H9 (cell line): ENCODE data around the gene OR4F15. TPM values are rescaled to one million over a fixed set of nuclear protein-coding genes. Genes with fewer than 3 reads are reported as not detected.

ENCODE experiments used
- DNase-seq: peaks from one replicate; pipeline ENCODE4 v3.0.0-alpha.2; 2017
- H2AFZ ChIP-seq: one replicate; pipeline ENCODE4 v1.6.1; 2013; ENCODE audit warnings: mild to moderate bottlenecking, low read length, control low read depth, moderate library complexity
- H2AK5ac ChIP-seq: 2 replicates; pipeline ENCODE4 v1.6.1; 2013; ENCODE audit warnings: low read length, control low read depth, mixed read lengths; ENCODE audit not compliant: insufficient read length
- H2BK120ac ChIP-seq: one replicate; pipeline ENCODE4 v1.6.1; 2013; ENCODE audit warnings: low read depth, mild to moderate bottlenecking, low read length, control low read depth, inconsistent platforms; ENCODE audit not compliant: poor library complexity, severe bottlenecking
- H2BK12ac ChIP-seq: 2 replicates; pipeline ENCODE4 v1.6.1; 2013; ENCODE audit warnings: low read length, control low read depth, mixed read lengths, low read depth; ENCODE audit not compliant: insufficient read length
- H2BK15ac ChIP-seq: 2 replicates; pipeline ENCODE4 v1.6.1; 2013; ENCODE audit warnings: low read depth, low read length, control low read depth
- H2BK20ac ChIP-seq: one replicate; pipeline ENCODE4 v1.6.1; 2013; ENCODE audit warnings: low read depth, mild to moderate bottlenecking, low read length, control low read depth, inconsistent platforms; ENCODE audit not compliant: poor library complexity, severe bottlenecking
- H2BK5ac ChIP-seq: 2 replicates; pipeline ENCODE4 v1.6.1; 2013; ENCODE audit warnings: low read length, control low read depth, mixed read lengths; ENCODE audit not compliant: insufficient read length
- H3K14ac ChIP-seq: 2 replicates; pipeline ENCODE4 v1.6.1; 2013; ENCODE audit warnings: low read length, control low read depth; ENCODE audit not compliant: insufficient read depth
- H3K18ac ChIP-seq: 2 replicates; pipeline ENCODE4 v1.6.1; 2013; ENCODE audit warnings: low read depth, mild to moderate bottlenecking, mixed read lengths, low read length, control low read depth; ENCODE audit not compliant: insufficient read length
- H3K23ac ChIP-seq: 2 replicates; pipeline ENCODE4 v1.6.1; 2013; ENCODE audit warnings: low read length, control low read depth, mixed read lengths, low read depth; ENCODE audit not compliant: insufficient read length
- H3K23me2 ChIP-seq: 2 replicates; pipeline ENCODE4 v1.6.1; 2013; ENCODE audit warnings: low read depth, mild to moderate bottlenecking, mixed read lengths, low read length, control low read depth; ENCODE audit not compliant: insufficient read length, poor library complexity, severe bottlenecking
- H3K27ac ChIP-seq: 2 replicates; pipeline ENCODE4 v1.5.1; 2013; ENCODE audit warnings: low read length, control low read depth, mixed read lengths, low read depth; ENCODE audit not compliant: insufficient read length
- H3K27me3 ChIP-seq: 2 replicates; pipeline ENCODE4 v1.6.1; 2013; ENCODE audit warnings: low read length, control low read depth, inconsistent platforms; ENCODE audit not compliant: insufficient read depth
- H3K4ac ChIP-seq: 2 replicates; pipeline ENCODE4 v1.6.1; 2013; ENCODE audit warnings: low read depth, mild to moderate bottlenecking, control low read depth, inconsistent platforms, low read length, moderate library complexity
- H3K4me1 ChIP-seq: 2 replicates; pipeline ENCODE4 v1.6.1; 2013; ENCODE audit warnings: low read length, control low read depth, inconsistent platforms; ENCODE audit not compliant: insufficient read depth
- H3K4me2 ChIP-seq: 2 replicates; pipeline ENCODE4 v1.6.1; 2013; ENCODE audit warnings: low read length, control low read depth, mixed read lengths; ENCODE audit not compliant: insufficient read length, insufficient read depth
- H3K56ac ChIP-seq: 2 replicates; pipeline ENCODE4 v1.6.1; 2013; ENCODE audit warnings: low read depth, mild to moderate bottlenecking, mixed read lengths, low read length, control low read depth; ENCODE audit not compliant: insufficient read length
- H3K79me1 ChIP-seq: 2 replicates; pipeline ENCODE4 v1.6.1; 2013; ENCODE audit warnings: low read depth, mild to moderate bottlenecking, moderate library complexity, low read length, control low read depth, inconsistent platforms; ENCODE audit not compliant: insufficient read depth, poor library complexity, severe bottlenecking
- H3K79me2 ChIP-seq: 2 replicates; pipeline ENCODE4 v1.6.1; 2013; ENCODE audit warnings: low read length, control low read depth, inconsistent platforms; ENCODE audit not compliant: insufficient read depth
- H3K9ac ChIP-seq: 2 replicates; pipeline ENCODE4 v1.6.1; 2013; ENCODE audit warnings: low read length, control low read depth, mixed read lengths; ENCODE audit not compliant: insufficient read length; ENCODE audit errors: extremely low read depth
- H3K9me3 ChIP-seq: one replicate; pipeline ENCODE4 v1.6.1; 2013; ENCODE audit warnings: low read depth, low read length, inconsistent platforms; ENCODE audit not compliant: control insufficient read depth
- H3T11ph ChIP-seq: one replicate; pipeline ENCODE4 v1.6.1; 2013; ENCODE audit warnings: mild to moderate bottlenecking, low read length, control low read depth, inconsistent platforms
- H4K20me1 ChIP-seq: one replicate; pipeline ENCODE4 v1.6.1; 2013; ENCODE audit not compliant: control insufficient read depth, insufficient read length, insufficient read depth
- H4K5ac ChIP-seq: 2 replicates; pipeline ENCODE4 v1.6.1; 2013; ENCODE audit warnings: low read depth, mild to moderate bottlenecking, mixed read lengths, low read length, control low read depth; ENCODE audit not compliant: insufficient read length
- H4K8ac ChIP-seq: replicated peaks from 2 replicates; pipeline ENCODE4 v1.6.1; 2013; ENCODE audit warnings: low read length, control low read depth, mixed read lengths, low read depth; ENCODE audit not compliant: insufficient read length
- H4K91ac ChIP-seq: 2 replicates; pipeline ENCODE4 v1.6.1; 2013; ENCODE audit warnings: low read depth, mild to moderate bottlenecking, moderate library complexity, mixed read lengths, low read length, control low read depth; ENCODE audit not compliant: insufficient read length
- H3K27ac Mint-ChIP-seq, 3 experiments: 2 replicates in 2 of 3; 3 replicates in 1 of 3; pipeline ENCODE4 v1.8.0; 2020 to 2021; ENCODE audit warnings: mixed read lengths in 3 of 3, mild to moderate bottlenecking in 1 of 3, moderate library complexity in 1 of 3
- H3K27me3 Mint-ChIP-seq: 2 replicates; pipeline ENCODE4 v1.8.0; 2021; ENCODE audit warnings: low read depth, mild to moderate bottlenecking, moderate library complexity, mixed read lengths
- H3K36me3 Mint-ChIP-seq, 3 experiments: 2 replicates in 2 of 3; 3 replicates in 1 of 3; pipeline ENCODE4 v1.8.0; 2020 to 2021; ENCODE audit warnings: low read depth in 3 of 3, mixed read lengths in 3 of 3; ENCODE audit not compliant: insufficient read depth in 1 of 3
- H3K4me1 Mint-ChIP-seq, 2 experiments: 2 replicates each; pipeline ENCODE4 v1.8.0; 2020; ENCODE audit warnings: mixed read lengths in 2 of 2
- H3K4me3 Mint-ChIP-seq, 2 experiments: 2 replicates in 1 of 2; 3 replicates in 1 of 2; pipeline ENCODE4 v1.8.0; 2020 to 2021; ENCODE audit warnings: mild to moderate bottlenecking in 2 of 2, mixed read lengths in 2 of 2, moderate library complexity in 1 of 2
- H3K9me3 Mint-ChIP-seq, 2 experiments: 2 replicates in 1 of 2; 3 replicates in 1 of 2; pipeline ENCODE4 v1.8.0; 2020; ENCODE audit warnings: mild to moderate bottlenecking in 2 of 2, mixed read lengths in 2 of 2, moderate library complexity in 1 of 2
- CTCF ChIP-seq: fragments of 200-600 bp; sonication (generic); conservative IDR thresholded peaks from 3 replicates; pipeline ENCODE4 v1.8.0; 2021; ENCODE audit warnings: antibody characterized with exemption, mild to moderate bottlenecking
- WGBS: extraction: QIAGEN DNeasy Blood & Tissue Kit; methylation state at CpG from one replicate; pipeline ENCODE4 v1.1.7; 2013; ENCODE audit warnings: missing lambda C conversion rate, low lambda C conversion rate, mixed read lengths; ENCODE audit not compliant: insufficient read length; ENCODE audit errors: extremely low coverage; 5-methylcytosine and 5-hydroxymethylcytosine counted together
- total RNA-seq: library from RNA; stranded (reverse); gene quantifications from 2 replicates; pipeline ENCODE4 v1.2.1, GENCODE V29; 2021

The OR4F15 gene
- total RNA-seq, 1 experiment from 2014 or later, result not detected

GRCh38 chr15:101773496-101774100 is 38.4 kb upstream of the OR4F15 start:
- Histone ChIP-seq H3K27me3 (peaks cover 2% of the 10 kb centered on the region; the same call in 1 of the 2 replicates), H3K79me2 (no peaks in the 10 kb centered on the region; the same call in 1 of the 2 replicates), H3K9me3 (no peaks in the 10 kb centered on the region), H4K8ac (no peak overlapping the region), H3K23ac (no peak overlapping the region), H3K23me2 (no peaks in the 10 kb centered on the region), H3K18ac (no peak overlapping the region), H2BK20ac (no peak overlapping the region), H3K79me1 (no peaks in the 10 kb centered on the region), H3T11ph (no peak overlapping the region), H3K4me2 (no peak overlapping the region), H2BK120ac (no peak overlapping the region), H3K14ac (no peak overlapping the region), H3K27ac (no peak overlapping the region), H4K5ac (no peak overlapping the region), H2BK12ac (no peak overlapping the region), H4K91ac (no peak overlapping the region), H3K56ac (no peak overlapping the region), H2BK5ac (no peak overlapping the region), H4K20me1 (no peaks in the 10 kb centered on the region), H3K4ac (no peak overlapping the region), H3K9ac (no peak overlapping the region), H2BK15ac (no peak overlapping the region), H2AK5ac (no peak overlapping the region), H3K4me1 (no peaks in the 10 kb centered on the region), H2AFZ (no peak overlapping the region)
- Mint-ChIP-seq H3K9me3 (peaks cover 0 to 3% of the 10 kb centered on the region in 2 experiments; a peak in 2 of 5 replicates), H3K4me1 (peaks cover 0 to 2% of the 10 kb centered on the region in 2 experiments; a peak in 1 of 4 replicates), H3K36me3 (no peaks in the 10 kb centered on the region), H3K27ac (no peak overlapping the region), H3K27me3 (peaks cover 15% of the 10 kb centered on the region), H3K4me3 (no peak overlapping the region)
- peak; percentile 75 for DNase-seq
- peak; percentile 67 for TF ChIP-seq CTCF
- WGBS, result no CpG with 5 or more reads among the region's 7 CpGs
